ENCODE data around the gene UHRF2. TPM values are rescaled to one million over a fixed set of nuclear protein-coding genes. Genes with fewer than 3 reads are reported as not detected.

Gene UHRF2
- total RNA-seq, 1 donor from 2014 or later = 45.2 TPM

GRCh38 chr9:6501526-6502210, 88.7 kb downstream of the UHRF2 start:
- Mint-ChIP-seq H3K9me3 (ENCODE audit: low read depth) (no peaks in the 10 kb centered on the region), H3K27ac (ENCODE audit: unreplicated experiment) (no peak overlapping the region), H3K36me3 (ENCODE audit: low read depth) (peaks cover 28% of the 10 kb centered on the region), H3K27me3 (ENCODE audit: low read depth) (no peaks in the 10 kb centered on the region), H3K4me3 (ENCODE audit: unreplicated experiment) (no peak overlapping the region), H3K4me1 (ENCODE audit: low read depth) (peaks cover 14% of the 10 kb centered on the region)
- DNase-seq (ENCODE audit: low spot score) = no peak
- no peak for TF ChIP-seq CTCF (IDR thresholded peaks at IDR 0.05)

- Mint-ChIP-seq H3K27me3 (ENCODE audit: low read depth) (no peaks in the 10 kb centered on the region), H3K27ac (ENCODE audit: unreplicated experiment) (no peak overlapping the region), H3K4me3 (ENCODE audit: unreplicated experiment) (no peak overlapping the region), H3K4me1 (ENCODE audit: low read depth) (peaks cover 14% of the 10 kb centered on the region), H3K36me3 (ENCODE audit: low read depth) (peaks cover 29% of the 10 kb centered on the region), H3K9me3 (ENCODE audit: low read depth) (no peaks in the 10 kb centered on the region)
- TF ChIP-seq CTCF (IDR thresholded peaks at IDR 0.05) = no peak
- no peak for DNase-seq (ENCODE audit: low spot score)
These were observed 89.4 kb downstream of the UHRF2 start for GRCh38 chr9:6502399-6502798.

GRCh38 chr9:6506571-6506970, 93.6 kb downstream of the UHRF2 start:
- Mint-ChIP-seq H3K36me3 (ENCODE audit: low read depth) (peaks cover 26% of the 10 kb centered on the region), H3K4me1 (ENCODE audit: low read depth) (peaks cover under 1% of the 10 kb centered on the region), H3K9me3 (ENCODE audit: low read depth) (no peaks in the 10 kb centered on the region), H3K4me3 (ENCODE audit: unreplicated experiment) (no peak overlapping the region), H3K27ac (ENCODE audit: unreplicated experiment) (no peak overlapping the region), H3K27me3 (ENCODE audit: low read depth) (no peaks in the 10 kb centered on the region)
- TF ChIP-seq CTCF (IDR thresholded peaks at IDR 0.05) = no peak
- no peak for DNase-seq (ENCODE audit: low spot score)

GRCh38 chr9:6512085-6512657, 99.2 kb downstream of the UHRF2 start:
- TF ChIP-seq CTCF (IDR thresholded peaks at IDR 0.05) = no peak
- Mint-ChIP-seq H3K9me3 (ENCODE audit: low read depth) (no peaks in the 10 kb centered on the region), H3K27me3 (ENCODE audit: low read depth) (no peaks in the 10 kb centered on the region), H3K4me3 (ENCODE audit: unreplicated experiment) (no peak overlapping the region), H3K36me3 (ENCODE audit: low read depth) (peaks cover 17% of the 10 kb centered on the region), H3K4me1 (ENCODE audit: low read depth) (peaks cover 12% of the 10 kb centered on the region), H3K27ac (ENCODE audit: unreplicated experiment) (peak overlapping the region; percentile 9)
- DNase-seq (ENCODE audit: low spot score) = no peak

GRCh38 chr9:6522263-6522662, 109.3 kb downstream of the UHRF2 start:
- TF ChIP-seq CTCF (IDR thresholded peaks at IDR 0.05) = no peak
- Mint-ChIP-seq H3K4me3 (ENCODE audit: unreplicated experiment) (no peak overlapping the region), H3K4me1 (ENCODE audit: low read depth) (peaks cover 14% of the 10 kb centered on the region), H3K27ac (ENCODE audit: unreplicated experiment) (no peak overlapping the region), H3K36me3 (ENCODE audit: low read depth) (peaks cover 30% of the 10 kb centered on the region), H3K27me3 (ENCODE audit: low read depth) (no peaks in the 10 kb centered on the region), H3K9me3 (ENCODE audit: low read depth) (peaks cover 9% of the 10 kb centered on the region)
- no peak for DNase-seq (ENCODE audit: low spot score)
